ENCODE data around the gene PDE7B. TPM values are rescaled to one million over a fixed set of nuclear protein-coding genes. Genes with fewer than 3 reads are reported as not detected.

PDE7B gene
- total RNA-seq, 4 donors from 2014 or later: 2.9 to 23.6 (median 5.2) TPM

DNA sequence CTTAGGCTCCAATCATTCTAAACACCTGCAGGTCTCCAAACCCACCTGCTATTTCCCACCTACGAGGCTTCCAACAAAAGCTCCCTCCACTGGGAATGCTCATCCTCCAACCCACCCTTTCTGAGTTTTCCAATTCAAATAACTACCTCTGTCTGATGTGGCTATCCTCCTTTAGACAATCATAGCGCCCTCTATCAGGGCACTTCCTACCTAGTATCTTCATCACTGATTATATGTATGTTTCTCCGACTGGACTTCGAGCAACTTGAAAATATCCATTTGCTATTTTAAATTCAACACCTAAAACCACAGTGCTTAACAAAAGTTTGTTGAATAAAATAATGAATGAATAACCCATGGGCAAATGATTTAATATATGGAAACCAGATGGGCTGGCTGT is 357.3 kb downstream of the PDE7B start:
- TF ChIP-seq EP300 (IDR thresholded peaks at IDR 0.05): no peak
- no peak for TF ChIP-seq POLR2A (IDR thresholded peaks at IDR 0.05)
- no peak for TF ChIP-seq POLR2AphosphoS5 (IDR thresholded peaks at IDR 0.05)
- TF ChIP-seq, protein P1, sequence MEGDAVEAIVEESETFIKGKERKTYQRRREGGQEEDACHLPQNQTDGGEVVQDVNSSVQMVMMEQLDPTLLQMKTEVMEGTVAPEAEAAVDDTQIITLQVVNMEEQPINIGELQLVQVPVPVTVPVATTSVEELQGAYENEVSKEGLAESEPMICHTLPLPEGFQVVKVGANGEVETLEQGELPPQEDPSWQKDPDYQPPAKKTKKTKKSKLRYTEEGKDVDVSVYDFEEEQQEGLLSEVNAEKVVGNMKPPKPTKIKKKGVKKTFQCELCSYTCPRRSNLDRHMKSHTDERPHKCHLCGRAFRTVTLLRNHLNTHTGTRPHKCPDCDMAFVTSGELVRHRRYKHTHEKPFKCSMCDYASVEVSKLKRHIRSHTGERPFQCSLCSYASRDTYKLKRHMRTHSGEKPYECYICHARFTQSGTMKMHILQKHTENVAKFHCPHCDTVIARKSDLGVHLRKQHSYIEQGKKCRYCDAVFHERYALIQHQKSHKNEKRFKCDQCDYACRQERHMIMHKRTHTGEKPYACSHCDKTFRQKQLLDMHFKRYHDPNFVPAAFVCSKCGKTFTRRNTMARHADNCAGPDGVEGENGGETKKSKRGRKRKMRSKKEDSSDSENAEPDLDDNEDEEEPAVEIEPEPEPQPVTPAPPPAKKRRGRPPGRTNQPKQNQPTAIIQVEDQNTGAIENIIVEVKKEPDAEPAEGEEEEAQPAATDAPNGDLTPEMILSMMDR (IDR thresholded peaks at IDR 0.05): no peak
- WGBS, 2 donors (ENCODE audit: low coverage in 1 of 2): 86 to 98% methylated on average over 4 of the region's 4 CpGs
- ATAC-seq: no peak

DNA sequence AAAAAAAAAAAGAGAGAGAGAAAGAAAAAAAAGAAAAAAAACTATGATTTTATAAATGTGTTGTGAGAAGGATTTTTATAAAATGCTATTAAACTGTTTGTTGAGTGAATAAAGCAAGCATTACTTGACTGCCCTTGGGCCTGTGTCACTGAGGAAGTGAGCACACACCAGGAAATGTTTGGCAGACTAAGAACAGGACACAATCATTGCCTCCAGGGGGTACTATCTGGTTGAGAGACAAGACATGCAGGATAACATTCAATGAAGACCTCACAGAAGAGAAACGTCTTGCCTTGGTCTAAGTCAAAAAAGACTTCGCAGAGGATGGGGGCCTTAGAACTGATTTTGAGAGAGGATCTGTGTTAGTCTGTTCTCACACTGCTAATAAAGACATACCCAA is 358.0 kb downstream of the PDE7B start:
- no peaks in the 10 kb centered on the region for H3K9me3 ChIP-seq
- H3K4me1 ChIP-seq: no peaks in the 10 kb centered on the region
- H3K27ac ChIP-seq: no peak overlapping the region
- H3K4me3 ChIP-seq: no peak overlapping the region
- no peak for ATAC-seq
- H3K27me3 ChIP-seq: no peaks in the 10 kb centered on the region
- no peak for TF ChIP-seq EP300 (IDR thresholded peaks at IDR 0.05)
- no peak for TF ChIP-seq POLR2A (IDR thresholded peaks at IDR 0.05)
- TF ChIP-seq, protein P1 (IDR thresholded peaks at IDR 0.05): no peak
- TF ChIP-seq POLR2AphosphoS5 (IDR thresholded peaks at IDR 0.05): no peak
- 90 to 100% methylated on average over 2 of the region's 2 CpGs for WGBS, 2 donors (ENCODE audit: low coverage in 1 of 2)
- H3K36me3 ChIP-seq: no peaks in the 10 kb centered on the region

More for the DNA sequence above, 357.3 kb downstream of the PDE7B start:
- H3K27me3 ChIP-seq: no peaks in the 10 kb centered on the region
- no peaks in the 10 kb centered on the region for H3K4me1 ChIP-seq
- no peaks in the 10 kb centered on the region for H3K9me3 ChIP-seq
- no peak overlapping the region for H3K4me3 ChIP-seq
- no peak overlapping the region for H3K27ac ChIP-seq
- H3K36me3 ChIP-seq: no peaks in the 10 kb centered on the region

- Histone ChIP-seq H3K4me1 (no peaks in the 10 kb centered on the region), H3K27ac (no peak overlapping the region), H3K4me3 (no peak overlapping the region), H3K27me3 (no peaks in the 10 kb centered on the region), H3K9me3 (no peaks in the 10 kb centered on the region), H3K36me3 (no peaks in the 10 kb centered on the region)
- no peak for ATAC-seq
- TF ChIP-seq EP300 (IDR thresholded peaks at IDR 0.05) (no peak), POLR2A (IDR thresholded peaks at IDR 0.05) (no peak), POLR2AphosphoS5 (IDR thresholded peaks at IDR 0.05) (no peak)
- TF ChIP-seq, protein P1 (IDR thresholded peaks at IDR 0.05): no peak
- WGBS, 2 donors (ENCODE audit: low coverage in 1 of 2): 79 to 81% methylated on average over 10 to 13 of the region's 13 CpGs
Observed at GRCh38 chr6:136210398-136211165, 359.1 kb downstream of the PDE7B start.

- no peaks in the 10 kb centered on the region for H3K4me1 ChIP-seq
- no peak for ATAC-seq
- 84 to 90% methylated on average over 2 of the region's 2 CpGs for whole genome bisulfite sequencing, 2 donors (ENCODE audit: low coverage in 1 of 2)
- no peaks in the 10 kb centered on the region for H3K36me3 ChIP-seq
- H3K27ac ChIP-seq: no peak overlapping the region
- H3K27me3 ChIP-seq: no peaks in the 10 kb centered on the region
- H3K9me3 ChIP-seq: no peaks in the 10 kb centered on the region
- TF ChIP-seq, protein P1 (IDR thresholded peaks at IDR 0.05): no peak
- TF ChIP-seq POLR2A (IDR thresholded peaks at IDR 0.05): no peak
- TF ChIP-seq EP300 (IDR thresholded peaks at IDR 0.05): no peak
- no peak for TF ChIP-seq POLR2AphosphoS5 (IDR thresholded peaks at IDR 0.05)
- no peak overlapping the region for H3K4me3 ChIP-seq
Observed at GRCh38 chr6:136212608-136213007, 361.1 kb downstream of the PDE7B start.

- Histone ChIP-seq H3K4me3 (no peak overlapping the region), H3K36me3 (no peaks in the 10 kb centered on the region), H3K9me3 (no peaks in the 10 kb centered on the region), H3K4me1 (no peaks in the 10 kb centered on the region), H3K27ac (no peak overlapping the region), H3K27me3 (no peaks in the 10 kb centered on the region)
- TF ChIP-seq POLR2A (IDR thresholded peaks at IDR 0.05) (no peak), EP300 (IDR thresholded peaks at IDR 0.05) (no peak), POLR2AphosphoS5 (IDR thresholded peaks at IDR 0.05) (no peak)
- TF ChIP-seq, protein P1 (IDR thresholded peaks at IDR 0.05): no peak
- no peak for ATAC-seq
- 38 to 61% methylated on average over 5 of the region's 5 CpGs for WGBS, 2 donors (ENCODE audit: low coverage in 1 of 2)
Observed at GRCh38 chr6:136213012-136213539, 361.6 kb downstream of the PDE7B start.
